ENCODE data around the gene KCND2.
A peak's percentile ranks its signal among the peaks of the same experiment; 100 is the strongest.
"Not testable (repeated sequence)": the region's sequence is repeated elsewhere in the genome, so short reads cannot be mapped to it uniquely, and the experiment has no call there.

KCND2 gene

GRCh38 chr7:120588862-120589261 is 315.9 kb downstream of the KCND2 start:
- DNase-seq: no peak

GRCh38 chr7:120600607-120601006 is 327.6 kb downstream of the KCND2 start:
- no peak for DNase-seq

- no peak for DNase-seq
These were observed 330.4 kb downstream of the KCND2 start for GRCh38 chr7:120603366-120603765.

- DNase-seq: no peak
These were observed 336.3 kb downstream of the KCND2 start for GRCh38 chr7:120609136-120609753.

GRCh38 chr7:120611975-120612374 is 339.0 kb downstream of the KCND2 start:
- DNase-seq: no peak

- no peak for DNase-seq
These were observed 342.7 kb downstream of the KCND2 start for GRCh38 chr7:120615703-120616102.

- no peak for DNase-seq
These were observed 344.3 kb downstream of the KCND2 start for GRCh38 chr7:120617275-120617674.

- DNase-seq: no peak
These were observed 355.3 kb downstream of the KCND2 start for GRCh38 chr7:120628251-120628650.

GRCh38 chr7:120639884-120640283 is 366.9 kb downstream of the KCND2 start:
- no peak for DNase-seq

- no peak for DNase-seq
These were observed 373.0 kb downstream of the KCND2 start for GRCh38 chr7:120645966-120646365.

GRCh38 chr7:120654241-120654640 is 381.3 kb downstream of the KCND2 start:
- no peak for DNase-seq

- DNase-seq: no peak
These were observed 385.5 kb downstream of the KCND2 start for GRCh38 chr7:120658516-120658915.

GRCh38 chr7:120662291-120662690 is 389.3 kb downstream of the KCND2 start:
- DNase-seq: no peak

- no peak for DNase-seq
These were observed 392.1 kb downstream of the KCND2 start for GRCh38 chr7:120665068-120665467.

GRCh38 chr7:120675076-120675475 is 402.1 kb downstream of the KCND2 start:
- DNase-seq: no peak

GRCh38 chr7:120677535-120677934 is 404.6 kb downstream of the KCND2 start:
- DNase-seq: no peak

GRCh38 chr7:120680985-120681384 is 408.0 kb downstream of the KCND2 start:
- DNase-seq: no peak

GRCh38 chr7:120684463-120684862 is 411.5 kb downstream of the KCND2 start:
- no peak for DNase-seq

- no peak for DNase-seq
These were observed 418.9 kb downstream of the KCND2 start for GRCh38 chr7:120691915-120692314.

GRCh38 chr7:120695848-120696247 is 422.9 kb downstream of the KCND2 start:
- peak; percentile 65 for DNase-seq

GRCh38 chr7:120700796-120701195 is 427.8 kb downstream of the KCND2 start:
- DNase-seq: no peak

GRCh38 chr7:120702408-120702807 is 429.4 kb downstream of the KCND2 start:
- not testable (repeated sequence) for DNase-seq

GRCh38 chr7:120703585-120704240 is 430.7 kb downstream of the KCND2 start:
- DNase-seq: no peak

- DNase-seq: no peak
These were observed 436.4 kb downstream of the KCND2 start for GRCh38 chr7:120709252-120709971.
